Posterior vena cava (tissue), 2 donors: ENCODE results near the gene CFAP299. TPM values are rescaled to one million over a fixed set of nuclear protein-coding genes. Genes with fewer than 3 reads are reported as not detected.
"Not testable (repeated sequence)": the region's sequence is repeated elsewhere in the genome, so short reads cannot be mapped to it uniquely, and the experiment has no call there.

Experiments
- DNase-seq: peaks from one replicate; pipeline ENCODE4 v3.0.0-alpha.2; 2020; ENCODE audit warnings: low spot score
- intact Hi-C, 2 donors: fragments of 100-400 bp; cut with DNase I; formaldehyde crosslinking; loops; one replicate each; pipeline versions ENCODE4 v1.14.1 to v1.14.2; 2022 to 2023
- total RNA-seq, 2 donors: library from RNA; stranded (reverse); fragmentation: NEBNext Ultra II Directional; extraction: Animal tissue kit (Norgen Biotek cat#: 25700); gene quantifications; one replicate each; pipeline ENCODE4 v1.2.1, GENCODE V29; 2021
- donor health status: DM: yes; HTN: yes; CAD: no.
- donor health status: DM: yes; HTN: yes; CAD: no.

Gene CFAP299
- total RNA-seq, 2 donors from 2014 or later, result not detected

DNA sequence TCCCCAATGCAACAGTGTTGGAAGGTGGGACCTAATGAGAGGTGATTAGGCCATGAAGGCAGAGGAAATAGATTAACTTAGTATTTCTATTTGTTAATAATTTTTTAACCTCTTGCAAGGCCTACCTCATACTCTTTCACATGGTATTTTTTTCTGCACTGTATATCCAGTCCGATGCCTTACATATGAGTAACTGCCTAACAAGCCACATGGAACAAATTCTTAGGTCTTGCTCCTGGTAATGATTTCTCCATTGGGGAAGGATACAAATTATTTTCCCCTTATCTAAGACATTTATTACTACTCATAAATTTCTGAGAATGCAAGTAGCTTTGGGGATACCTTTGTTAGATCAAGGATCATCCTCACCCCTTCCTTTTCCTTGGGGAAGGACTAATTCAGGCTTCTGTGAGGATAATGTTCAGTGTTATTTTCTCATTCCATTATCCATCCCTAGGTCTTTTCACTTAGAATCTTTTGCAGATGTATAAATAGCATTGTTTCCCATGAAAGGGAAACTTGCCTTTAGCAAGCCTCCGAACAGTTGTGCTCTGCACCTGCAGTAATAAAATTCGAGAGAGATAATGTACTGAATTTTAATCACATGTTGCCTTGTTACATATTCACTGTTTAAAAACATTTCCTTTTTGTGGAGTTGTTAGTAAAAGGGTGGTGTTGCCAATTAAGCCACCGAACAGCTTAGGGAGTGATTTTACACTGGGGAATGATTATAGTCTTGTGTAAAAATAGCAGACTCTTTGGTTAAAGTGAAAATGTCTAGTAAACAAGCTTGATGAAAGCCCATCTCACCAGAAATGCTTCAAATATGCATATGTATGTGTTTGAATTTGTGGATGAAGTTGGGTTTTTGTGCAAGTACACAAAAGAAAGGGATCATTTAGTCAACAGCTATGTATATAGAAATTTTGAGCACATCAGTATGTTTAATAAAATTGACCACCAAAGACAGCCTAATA is 89.9 kb downstream of the CFAP299 start:
- intact Hi-C loops, result no loop called here
- DNase-seq, result no peak

DNA sequence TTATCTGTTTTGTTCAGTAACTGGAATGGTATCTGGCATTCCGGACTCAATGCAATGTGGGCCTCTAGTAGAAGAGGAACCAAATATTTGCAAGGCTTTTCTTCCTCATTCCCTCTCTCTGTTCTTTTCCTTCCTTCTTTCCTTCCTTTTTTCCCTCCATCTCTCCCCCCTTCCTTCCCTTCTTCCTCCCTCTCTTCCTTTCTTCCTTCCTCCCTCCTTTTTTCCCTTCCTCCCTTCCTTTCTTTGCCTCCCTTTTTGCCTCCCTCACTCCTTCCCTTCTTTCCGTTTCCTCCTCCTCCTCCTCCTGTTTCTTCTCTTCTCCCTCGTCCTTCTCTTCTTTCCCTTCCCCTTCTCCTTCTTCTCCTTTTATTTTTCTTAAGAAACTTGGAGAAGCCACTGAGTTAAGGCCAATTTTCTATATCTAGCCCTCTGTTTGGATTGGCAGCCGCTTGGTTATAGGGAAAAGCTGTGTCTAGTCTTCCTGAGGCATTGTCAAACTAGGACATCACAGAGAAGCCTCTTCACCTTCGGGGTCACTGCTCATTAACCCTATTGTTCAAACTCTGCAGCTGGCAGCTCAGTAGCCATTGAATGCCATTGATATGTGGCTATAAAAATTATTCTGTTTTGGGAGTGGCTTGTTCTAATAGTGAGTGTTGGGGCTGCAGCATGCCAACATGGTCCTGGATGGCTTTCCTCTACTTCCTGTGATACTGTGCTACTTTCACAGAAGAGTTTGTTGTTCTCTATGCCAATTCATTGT is 95.9 kb downstream of the CFAP299 start:
- intact Hi-C loops, result no loop called here
- DNase-seq, result no peak

DNA sequence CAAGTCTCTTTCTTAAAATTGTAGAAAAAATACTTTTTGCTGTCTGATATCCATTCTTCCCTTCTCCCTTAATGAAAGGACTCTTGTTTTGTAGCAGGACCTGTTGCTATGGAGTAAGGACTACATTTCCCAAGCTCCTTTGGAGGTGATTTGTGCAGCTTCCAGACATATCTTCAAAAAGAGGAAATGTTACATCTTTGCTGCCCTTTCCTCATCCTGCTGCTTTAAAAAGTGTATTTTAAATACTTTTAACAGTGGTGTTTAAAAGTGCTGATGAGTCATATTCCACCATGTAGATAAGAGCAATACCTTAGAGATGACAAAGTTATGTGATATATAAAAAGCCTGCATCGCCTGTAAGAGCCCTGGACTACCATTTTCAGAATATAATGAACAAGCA is 98.7 kb downstream of the CFAP299 start:
- intact Hi-C loops, result no loop called here
- DNase-seq, result no peak

DNA sequence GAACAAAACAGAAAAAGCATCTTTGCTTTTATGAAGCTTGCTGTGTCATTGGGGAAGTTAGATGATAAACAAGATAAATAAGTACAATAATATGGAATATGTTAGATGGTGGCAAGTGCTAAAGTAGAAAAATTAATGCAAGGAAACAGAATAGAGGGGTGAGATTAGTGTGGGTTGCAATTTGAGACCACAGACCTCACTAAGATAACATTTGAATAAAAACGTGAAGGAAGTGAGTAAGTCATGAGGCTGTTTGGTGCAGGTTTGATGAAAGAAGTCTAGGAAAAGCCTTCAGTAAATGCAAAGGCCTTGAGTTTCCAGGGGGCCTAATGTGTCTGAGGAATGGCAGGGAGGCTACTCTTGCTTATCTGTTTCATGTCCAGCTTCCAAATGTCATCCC is 102.5 kb downstream of the CFAP299 start:
- DNase-seq, result no peak
- intact Hi-C loops, result no loop called here

DNA sequence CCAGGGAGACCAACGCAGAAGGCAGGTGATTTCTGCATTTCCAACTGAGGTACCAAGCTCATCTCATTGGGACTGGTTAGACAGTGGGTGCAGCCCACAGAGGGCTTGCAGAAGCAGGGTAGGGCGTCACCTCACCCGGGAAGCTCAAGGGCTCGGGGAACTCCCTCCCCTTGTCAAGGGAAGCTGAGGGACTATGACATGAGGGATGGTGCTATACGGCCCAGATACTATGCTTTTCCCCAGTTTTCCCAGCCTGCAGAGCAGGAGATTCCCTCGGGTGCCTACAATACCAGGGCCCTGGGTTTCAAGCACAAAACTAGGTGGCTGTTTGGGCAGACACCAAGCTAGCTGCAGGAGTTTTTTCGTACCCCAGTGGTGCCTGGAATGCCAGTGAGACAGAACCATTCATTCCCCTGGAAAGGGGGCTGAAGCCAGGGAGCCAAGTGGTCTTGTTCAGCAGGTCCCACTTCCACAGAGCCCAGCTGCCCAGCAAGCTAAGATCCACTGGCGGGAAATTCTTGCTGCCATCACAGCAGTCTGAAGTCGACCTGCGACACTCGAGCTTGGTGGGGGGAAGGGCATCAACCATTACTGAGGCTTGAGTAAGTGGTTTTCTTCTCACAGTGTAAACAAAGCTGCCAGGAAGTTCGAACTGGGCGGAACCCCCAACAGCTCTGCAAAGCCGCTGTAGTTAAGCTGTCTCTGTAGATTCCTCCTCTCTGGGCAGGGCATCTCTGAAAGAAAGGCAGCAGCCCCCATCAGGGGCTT is 103.9 kb downstream of the CFAP299 start:
- DNase-seq, intact Hi-C loops: not testable (repeated sequence)

DNA sequence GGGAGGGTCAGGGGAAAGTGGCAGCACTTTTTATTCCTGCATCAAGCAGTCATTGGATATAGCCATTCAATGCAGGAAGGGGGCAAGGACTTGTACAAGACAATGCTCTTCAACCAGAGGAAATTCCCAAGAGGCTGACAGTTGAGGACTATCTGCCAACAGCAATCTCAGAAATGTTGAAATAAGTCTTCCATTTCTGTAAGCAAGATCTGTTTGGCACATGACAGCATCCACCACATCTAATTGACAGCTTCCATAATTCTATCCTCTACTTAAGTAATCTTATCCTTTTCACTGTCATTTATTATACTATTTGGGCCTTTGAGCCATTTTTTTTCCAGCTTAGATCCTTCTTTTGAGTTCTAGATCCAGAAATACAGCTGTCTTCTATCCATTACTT is 110.7 kb downstream of the CFAP299 start:
- intact Hi-C loops, result no loop called here
- no peak for DNase-seq

DNA sequence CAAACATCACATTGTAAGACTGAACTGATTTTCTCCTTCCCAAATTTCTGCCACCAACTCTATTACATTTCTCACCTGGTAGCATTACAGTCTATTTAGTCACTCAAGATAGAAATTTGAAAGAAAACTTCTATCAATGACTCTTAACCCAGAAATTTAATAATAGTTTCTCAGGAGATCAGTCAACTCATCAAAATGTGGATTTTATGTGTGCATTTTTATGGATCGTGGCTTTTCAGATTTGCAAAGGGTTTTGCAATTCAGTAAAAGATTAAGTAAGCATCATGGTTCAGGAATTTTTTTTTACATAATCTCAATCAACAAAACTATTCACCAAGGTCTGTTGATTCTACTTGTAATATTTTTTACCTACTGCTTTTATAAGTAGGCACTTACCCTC is 111.1 kb downstream of the CFAP299 start:
- intact Hi-C loops, result no loop called here
- no peak for DNase-seq

DNA sequence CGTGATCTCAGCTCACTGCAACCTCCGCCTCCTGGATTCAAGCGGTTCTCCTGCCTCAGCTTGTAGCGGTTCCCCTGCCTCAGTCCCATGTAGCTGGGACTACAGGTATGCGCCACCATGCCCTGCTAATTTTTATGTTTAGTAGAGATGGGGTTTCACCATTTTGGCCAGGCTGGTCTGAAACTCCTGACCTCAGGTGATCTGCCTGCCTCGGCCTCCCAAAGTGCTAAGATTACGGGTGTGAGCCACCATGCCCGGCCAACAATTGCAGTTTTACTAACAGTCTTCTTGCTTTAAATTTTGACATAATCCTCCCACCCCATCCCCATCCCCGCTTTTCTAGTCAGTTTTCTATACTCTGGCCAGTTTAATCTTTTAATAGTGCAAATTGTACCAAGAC is 112.0 kb downstream of the CFAP299 start:
- DNase-seq, result no peak
- intact Hi-C loops, result no loop called here

DNA sequence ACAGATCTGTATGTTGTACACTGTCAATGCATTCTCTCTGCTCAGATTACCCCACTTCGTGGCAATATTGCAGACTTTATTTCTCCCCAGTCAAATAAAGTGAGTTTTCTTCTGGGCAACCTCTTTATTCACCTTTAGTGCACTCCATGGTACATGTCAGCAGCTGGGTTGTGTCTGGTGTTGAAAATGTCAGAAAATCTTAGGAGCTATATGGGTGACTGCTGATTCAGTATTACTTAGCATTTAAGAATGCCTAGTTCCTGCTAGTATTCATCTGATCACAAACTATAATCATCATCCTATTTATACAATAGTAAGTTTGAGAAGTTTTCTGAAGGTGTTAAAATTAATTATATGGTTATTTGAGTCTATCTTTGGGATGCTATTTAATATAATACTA is 112.5 kb downstream of the CFAP299 start:
- DNase-seq, result no peak
- intact Hi-C loops, result no loop called here

DNA sequence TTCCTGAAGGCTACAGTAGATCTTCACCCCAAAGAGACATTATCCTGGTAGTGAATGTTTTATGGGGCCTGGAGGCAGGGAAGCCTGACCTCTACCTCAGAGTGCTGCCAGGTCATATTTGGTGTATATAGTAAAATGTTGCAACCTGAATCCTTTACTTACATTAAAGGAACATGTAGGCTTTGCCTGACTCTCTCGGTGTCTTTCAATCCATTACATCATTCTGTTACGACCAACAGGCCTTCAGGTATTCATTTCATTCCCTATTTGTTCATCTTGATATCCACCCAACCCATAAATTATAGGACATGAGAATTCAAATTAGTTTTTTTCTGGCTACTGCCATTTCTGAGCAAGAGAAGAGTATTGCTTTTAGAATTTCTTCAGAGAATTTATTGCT is 116.5 kb downstream of the CFAP299 start:
- intact Hi-C loops, result no loop called here
- DNase-seq, result no peak

DNA sequence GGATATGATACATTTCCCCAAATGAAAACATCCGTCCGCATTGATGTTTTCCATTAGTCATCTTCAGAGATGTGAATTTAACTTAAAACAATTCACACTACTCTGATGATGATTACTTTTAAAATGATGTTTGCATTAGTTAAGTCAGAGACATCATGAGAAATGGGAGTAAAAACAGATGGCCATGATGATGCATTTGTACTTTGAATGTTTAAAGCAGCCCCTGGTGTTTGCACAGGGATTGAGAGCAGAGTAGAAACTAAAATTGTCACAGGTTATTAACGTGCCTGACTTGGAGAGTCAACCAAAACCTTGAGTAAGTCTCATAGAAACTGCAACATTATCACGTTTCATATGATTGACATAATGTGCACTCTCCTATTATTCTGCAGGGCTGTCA is 117.2 kb downstream of the CFAP299 start:
- DNase-seq, result no peak
- intact Hi-C loops, result no loop called here

DNA sequence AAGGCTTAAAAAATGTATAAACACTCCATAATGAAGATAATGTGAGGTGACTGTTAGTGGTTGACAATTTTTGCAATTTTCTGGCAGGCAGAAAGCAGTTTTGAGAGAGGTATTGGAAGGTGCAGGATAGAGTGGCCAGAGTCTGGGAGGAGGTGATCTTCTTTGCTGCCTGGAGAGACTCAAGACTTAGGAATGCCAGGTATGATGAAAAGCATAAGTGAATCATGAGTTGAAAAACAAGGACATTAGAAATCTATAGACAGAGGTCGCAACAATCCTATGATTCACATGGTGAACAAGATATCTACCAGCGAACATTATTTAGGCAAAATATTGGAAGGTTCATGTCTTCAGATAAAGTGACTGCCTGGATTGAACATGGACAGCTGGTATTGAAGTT is 118.5 kb downstream of the CFAP299 start:
- no peak for DNase-seq
- intact Hi-C loops, result no loop called here

DNA sequence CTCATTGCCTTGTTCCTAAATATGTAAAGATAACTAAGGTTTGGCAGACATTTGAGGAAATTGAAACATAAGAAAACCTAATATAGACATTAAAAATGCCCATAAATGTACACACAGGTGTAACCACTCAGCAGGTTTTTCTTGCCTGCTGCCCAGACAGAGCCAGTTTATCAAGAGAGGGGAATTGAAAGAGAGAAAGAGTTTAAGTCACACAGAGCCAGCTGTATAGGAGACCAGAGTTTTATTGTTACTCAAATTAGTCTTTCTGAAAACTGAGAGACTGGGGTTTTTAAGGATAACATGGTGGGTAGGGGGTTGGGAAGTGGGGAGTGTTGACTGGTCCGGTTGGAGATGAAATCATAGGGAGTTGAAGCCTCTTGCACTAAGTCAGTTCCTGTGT is 119.0 kb downstream of the CFAP299 start:
- no peak for DNase-seq
- intact Hi-C loops, result no loop called here

DNA sequence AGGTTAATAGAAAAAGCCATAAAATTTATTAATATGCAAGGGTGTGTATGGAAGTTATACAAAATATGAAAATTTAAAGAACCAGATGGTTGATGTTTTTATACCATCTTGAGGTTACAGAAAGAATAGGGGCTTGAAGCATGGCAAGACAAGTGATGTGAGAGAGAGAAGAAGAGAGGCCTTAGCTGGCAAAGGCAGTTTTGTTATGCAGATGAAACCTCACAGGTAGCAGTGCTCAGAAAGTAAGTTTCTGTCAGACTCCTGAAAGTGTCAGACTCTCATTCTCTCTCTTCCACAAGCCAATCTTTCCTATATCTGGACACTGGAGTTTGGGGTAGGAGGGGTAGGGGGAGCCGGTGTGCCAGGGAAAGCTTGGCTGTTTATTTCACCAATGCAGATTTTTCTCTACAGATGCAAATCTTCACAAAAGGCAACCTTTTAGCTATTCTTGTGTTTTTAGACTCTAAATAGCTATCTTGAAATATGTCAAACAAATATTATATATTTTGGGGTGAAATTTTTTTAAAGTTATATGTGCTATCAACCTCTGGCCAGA is 124.5 kb downstream of the CFAP299 start:
- DNase-seq, result no peak
- intact Hi-C loops, result no loop called here

DNA sequence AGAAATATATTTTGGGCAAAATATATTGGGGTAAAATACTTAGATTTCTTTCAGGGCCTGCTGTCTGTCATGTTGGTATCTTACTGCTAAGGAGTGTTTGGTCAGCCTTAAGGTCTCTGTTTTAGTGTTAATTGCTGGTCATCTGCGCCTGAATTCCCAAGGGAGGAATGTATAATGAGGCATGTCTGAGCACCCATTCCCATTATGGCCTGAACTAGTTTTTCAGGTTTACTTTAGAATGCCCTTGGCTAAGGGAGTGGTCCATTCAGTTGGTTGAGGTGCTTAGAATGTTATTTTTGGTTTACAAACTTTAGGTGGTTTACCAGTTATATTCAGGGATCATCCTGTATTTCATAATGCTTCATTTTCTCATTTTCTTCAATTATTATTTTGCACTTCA is 125.9 kb downstream of the CFAP299 start:
- no peak for DNase-seq
- intact Hi-C loops, result no loop called here

DNA sequence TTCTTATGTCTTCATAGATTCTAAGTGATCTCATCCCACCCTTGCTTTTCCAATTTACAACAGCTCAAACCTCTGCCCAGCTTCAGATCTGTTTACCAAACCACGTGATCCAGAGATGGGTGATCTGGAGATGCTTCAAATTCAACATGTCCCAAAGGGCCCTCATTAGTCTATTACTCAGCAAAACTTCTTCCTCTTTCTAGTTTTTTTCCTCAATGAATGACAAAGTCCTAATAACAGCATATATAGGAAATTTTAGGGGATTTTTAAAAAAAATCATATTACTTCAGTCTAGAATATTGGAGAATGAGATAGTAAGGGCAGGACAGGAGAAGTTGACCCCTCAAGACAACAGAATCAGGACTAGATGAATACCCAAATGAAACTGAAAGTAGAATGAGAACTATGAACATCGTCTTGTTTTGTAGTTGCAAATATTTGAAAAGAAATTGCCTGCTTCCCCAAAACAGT is 127.1 kb downstream of the CFAP299 start:
- intact Hi-C loops, result no loop called here
- DNase-seq, result no peak

DNA sequence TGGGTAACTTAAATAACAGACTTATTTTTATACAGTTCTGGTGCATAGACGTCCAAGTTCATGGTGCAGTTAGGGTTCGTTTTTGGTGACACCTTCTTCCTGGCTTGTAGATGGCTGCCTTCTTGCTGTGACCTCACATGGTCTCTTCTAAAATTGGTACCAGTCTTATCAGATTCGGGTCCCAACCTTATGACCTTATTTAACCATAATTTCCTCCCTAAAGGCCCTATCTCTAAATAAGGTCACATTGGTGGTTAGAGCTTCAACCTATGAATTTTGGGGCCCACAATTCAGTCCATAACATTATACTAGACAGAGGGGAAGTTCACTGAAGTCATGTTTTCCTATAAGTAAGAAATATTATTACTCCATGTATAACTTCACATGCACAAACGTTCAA is 128.0 kb downstream of the CFAP299 start:
- no peak for DNase-seq
- intact Hi-C loops, result no loop called here

DNA sequence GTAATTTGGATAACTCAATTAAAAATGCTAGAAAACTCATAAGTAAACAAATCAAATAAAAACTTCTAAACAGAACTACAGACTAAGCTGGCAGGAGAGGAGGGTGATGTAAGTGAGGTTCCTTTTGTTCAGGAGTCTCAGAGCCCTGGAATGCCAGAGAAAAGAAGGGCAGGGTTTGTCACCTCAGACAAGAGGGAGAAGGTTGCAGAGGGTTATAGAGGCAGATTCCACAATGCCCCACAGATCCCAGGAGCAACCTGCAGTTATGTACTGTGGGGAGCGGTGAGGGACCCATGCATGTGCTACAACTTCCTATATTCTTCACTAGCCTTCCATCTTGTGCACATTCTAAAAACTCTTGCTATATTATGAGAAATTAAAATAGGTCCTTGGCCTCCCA is 129.7 kb downstream of the CFAP299 start:
- no peak for DNase-seq
- intact Hi-C loops, result no loop called here

DNA sequence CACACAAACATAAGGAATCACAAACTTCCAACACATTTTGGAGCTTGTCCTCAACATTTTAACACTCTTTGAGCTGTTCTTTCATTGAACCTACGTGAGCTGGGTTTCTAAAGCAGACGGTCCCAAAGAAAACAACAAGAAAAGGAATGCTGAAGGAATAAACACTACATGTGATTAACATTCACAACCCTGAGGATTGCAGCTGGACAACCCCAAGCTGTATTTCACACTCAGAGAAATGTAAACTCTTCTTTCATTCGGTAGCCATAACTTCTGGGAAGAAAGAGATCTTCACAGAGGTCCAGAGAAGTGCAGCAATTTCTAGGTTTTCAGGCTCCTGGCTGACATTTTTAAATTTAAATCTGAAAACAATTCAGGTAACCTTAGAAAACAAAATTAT is 130.2 kb downstream of the CFAP299 start:
- intact Hi-C loops, result no loop called here
- DNase-seq, result no peak

DNA sequence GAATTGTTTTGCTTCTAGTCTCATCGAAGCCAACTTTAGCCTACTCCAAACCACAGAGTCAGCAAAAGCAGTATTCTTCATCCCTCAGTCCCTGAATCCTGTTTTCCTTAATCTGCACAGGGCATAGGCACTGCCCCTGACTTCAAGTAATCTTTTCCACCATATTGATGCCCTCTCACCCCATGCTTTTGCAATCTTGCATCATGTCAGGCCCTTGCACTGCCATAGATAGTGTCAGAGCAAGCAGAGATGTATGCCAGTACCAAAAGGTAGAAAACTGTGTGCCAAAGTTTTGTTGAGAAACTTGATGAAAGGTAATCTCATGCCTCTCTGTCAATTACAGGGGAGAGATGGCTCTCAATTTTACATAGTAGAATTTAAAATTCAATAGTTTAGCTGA is 131.1 kb downstream of the CFAP299 start:
- DNase-seq, result no peak

More for the DNA sequence above, 131.1 kb downstream of the CFAP299 start:
- intact Hi-C loops, result no loop called here
